ENCODE measurements around the gene PDGFRA.

DNA sequence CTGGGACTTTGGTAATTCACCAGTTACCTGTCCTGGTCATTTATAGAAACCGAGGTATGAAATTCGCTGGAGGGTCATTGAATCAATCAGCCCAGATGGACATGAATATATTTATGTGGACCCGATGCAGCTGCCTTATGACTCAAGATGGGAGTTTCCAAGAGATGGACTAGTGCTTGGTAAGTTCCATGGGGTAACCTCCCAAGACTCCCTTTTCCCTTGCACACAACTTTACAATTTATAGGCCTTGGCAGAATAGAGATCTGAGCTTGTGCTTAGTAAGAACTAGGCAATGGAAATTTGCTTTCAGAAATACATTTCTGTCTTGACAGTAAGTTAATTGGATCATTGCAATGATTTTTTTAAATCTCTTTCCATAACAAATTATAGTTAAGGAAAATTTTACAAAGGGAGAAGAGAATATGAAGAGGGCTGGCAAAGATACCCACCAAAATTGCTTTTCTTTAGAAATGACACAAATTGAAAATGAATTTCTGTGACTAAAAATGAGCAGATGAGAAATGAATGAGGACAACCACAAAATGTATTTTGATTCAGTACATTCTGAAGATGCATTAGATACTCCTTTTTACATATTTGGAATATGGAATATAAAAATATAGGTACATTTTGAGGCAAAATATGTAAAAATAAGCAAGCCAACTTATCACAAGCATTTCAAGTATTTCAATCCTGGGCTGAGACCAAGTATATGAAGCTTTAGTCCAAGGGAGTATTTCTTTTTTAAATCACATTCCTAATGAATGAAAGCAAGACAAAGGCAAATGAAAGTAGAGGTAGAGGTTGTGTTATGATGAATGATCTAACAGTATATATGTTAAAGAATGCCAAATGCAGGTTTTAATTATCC lies 45.9 kb downstream of the PDGFRA start:
- TF ChIP-seq POLR2A (IDR thresholded peaks at IDR 0.05), result no peak
- TF ChIP-seq, protein P1, sequence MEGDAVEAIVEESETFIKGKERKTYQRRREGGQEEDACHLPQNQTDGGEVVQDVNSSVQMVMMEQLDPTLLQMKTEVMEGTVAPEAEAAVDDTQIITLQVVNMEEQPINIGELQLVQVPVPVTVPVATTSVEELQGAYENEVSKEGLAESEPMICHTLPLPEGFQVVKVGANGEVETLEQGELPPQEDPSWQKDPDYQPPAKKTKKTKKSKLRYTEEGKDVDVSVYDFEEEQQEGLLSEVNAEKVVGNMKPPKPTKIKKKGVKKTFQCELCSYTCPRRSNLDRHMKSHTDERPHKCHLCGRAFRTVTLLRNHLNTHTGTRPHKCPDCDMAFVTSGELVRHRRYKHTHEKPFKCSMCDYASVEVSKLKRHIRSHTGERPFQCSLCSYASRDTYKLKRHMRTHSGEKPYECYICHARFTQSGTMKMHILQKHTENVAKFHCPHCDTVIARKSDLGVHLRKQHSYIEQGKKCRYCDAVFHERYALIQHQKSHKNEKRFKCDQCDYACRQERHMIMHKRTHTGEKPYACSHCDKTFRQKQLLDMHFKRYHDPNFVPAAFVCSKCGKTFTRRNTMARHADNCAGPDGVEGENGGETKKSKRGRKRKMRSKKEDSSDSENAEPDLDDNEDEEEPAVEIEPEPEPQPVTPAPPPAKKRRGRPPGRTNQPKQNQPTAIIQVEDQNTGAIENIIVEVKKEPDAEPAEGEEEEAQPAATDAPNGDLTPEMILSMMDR (IDR thresholded peaks at IDR 0.05), result no peak
- no peak for TF ChIP-seq EP300 (IDR thresholded peaks at IDR 0.05; ENCODE audit: low read depth)

All from transverse colon (tissue), 3 donors.